K562 (cell line): ENCODE measurements around the gene SDE2. TPM values are rescaled to one million over a fixed set of nuclear protein-coding genes. Genes with fewer than 3 reads are reported as not detected.

Experiments
- CHD2 ChIP-seq: IDR thresholded peaks from 2 replicates; pipeline ENCODE4 v1.6.1; 2011; ENCODE audit warnings: low read depth, low read length
- FOXA3 ChIP-seq, 2 experiments: fragments of 450-650 bp in 1 of 2; sonication (generic) in 1 of 2; formaldehyde crosslinking; IDR thresholded peaks in 1 of 2; conservative IDR thresholded peaks in 1 of 2; 2 replicates each; pipeline versions ENCODE4 v1.4.0 to v1.8.0; 2020 to 2022; ENCODE audit warnings: mild to moderate bottlenecking in 2 of 2, missing genetic modification reagents in 1 of 2
- GTF2A2 ChIP-seq: IDR thresholded peaks from 2 replicates; pipeline ENCODE4 v1.6.1; 2016; ENCODE audit warnings: mild to moderate bottlenecking, missing genetic modification characterization, missing compliant biosample characterization
- ID3 ChIP-seq, 2 experiments: fragments of 250-450 bp in 1 of 2; fragments of 450-650 bp in 1 of 2; sonication (Bioruptor Pico) in 1 of 2; IDR thresholded peaks; 2 replicates each; pipeline versions ENCODE4 v1.6.1 to v1.8.0; 2016 to 2021; ENCODE audit warnings: mild to moderate bottlenecking in 2 of 2, moderate library complexity in 2 of 2, missing compliant biosample characterization in 1 of 2, missing genetic modification characterization in 1 of 2
- MAZ ChIP-seq, 2 experiments: fragments of 450-650 bp in 1 of 2; sonication (generic) in 1 of 2; formaldehyde crosslinking; IDR thresholded peaks in 1 of 2; conservative IDR thresholded peaks in 1 of 2; 2 replicates each; pipeline versions ENCODE4 v1.4.0 to v1.5.0; 2020; ENCODE audit warnings: mild to moderate bottlenecking in 1 of 2, missing genetic modification reagents in 1 of 2
- MEIS2 ChIP-seq: fragments of 450-650 bp; IDR thresholded peaks from 2 replicates; pipeline ENCODE4 v1.6.1; 2014; ENCODE audit warnings: mild to moderate bottlenecking; ENCODE audit not compliant: partially characterized antibody
- SRSF1 ChIP-seq: fragments of 200-400 bp; formaldehyde crosslinking; IDR thresholded peaks from 2 replicates; pipeline ENCODE4 v1.6.1; 2017; ENCODE audit warnings: mild to moderate bottlenecking, low read depth, low read length, moderate library complexity
- STAG1 ChIP-seq: sonication (generic); formaldehyde crosslinking; IDR thresholded peaks from 2 replicates; pipeline ENCODE4 v1.5.0; 2020; ENCODE audit warnings: missing genetic modification reagents, borderline replicate concordance
- TAL1 ChIP-seq: fragments of 450-650 bp; IDR thresholded peaks from 2 replicates; pipeline ENCODE4 v1.6.1; 2016; ENCODE audit warnings: mild to moderate bottlenecking
- TEAD2 ChIP-seq: fragments of 450-650 bp; IDR thresholded peaks from 2 replicates; pipeline ENCODE4 v1.6.1; 2016; ENCODE audit warnings: missing genetic modification characterization, control low read depth, missing compliant biosample characterization
- USF1 ChIP-seq: sonication (generic); formaldehyde crosslinking; IDR thresholded peaks from 2 replicates; pipeline ENCODE4 v1.9.0; 2022; ENCODE audit warnings: mild to moderate bottlenecking, missing genetic modification reagents
- ZNF197 ChIP-seq: fragments of 200-800 bp; sonication (Bioruptor generic); IDR thresholded peaks from 2 replicates; pipeline ENCODE4 v1.6.1; 2016; ENCODE audit warnings: low read depth, missing genetic modification characterization, missing compliant biosample characterization
- ZNF224 ChIP-seq: sonication (generic); formaldehyde crosslinking; IDR thresholded peaks from 2 replicates; pipeline ENCODE4 v1.8.0; 2022; ENCODE audit warnings: mild to moderate bottlenecking, missing genetic modification reagents
- ZNF311 ChIP-seq: fragments of 250-450 bp; sonication (Bioruptor Pico); IDR thresholded peaks from 2 replicates; pipeline ENCODE4 v1.4.0; 2020; ENCODE audit warnings: mild to moderate bottlenecking, moderate library complexity
- ZNF696 ChIP-seq: fragments of 250-450 bp; sonication (Bioruptor Pico); conservative IDR thresholded peaks from 2 replicates; pipeline ENCODE4 v1.4.0; 2020; ENCODE audit warnings: mild to moderate bottlenecking, moderate library complexity
- polyA plus RNA-seq, 8 experiments: library from polyadenylated mRNA; depleted of rRNA in 4 of 8; stranded (reverse) in 5 of 8; unstranded in 3 of 8; fragments of >200 nt; fragmentation: Nextera tagmentation in 2 of 8; fragmentation: Illumina TruSeq in 1 of 8; extraction: Ambion mirVana in 2 of 8; extraction: Trizol in 1 of 8; gene quantifications; 2 replicates each; pipeline versions ENCODE4 v1.2.1 to v1.2.3, GENCODE V29; 2011 to 2014; ENCODE audit warnings: inconsistent platforms in 1 of 8, missing spikeins in 1 of 8
- total RNA-seq, 7 experiments: library from RNA; depleted of rRNA in 6 of 7; stranded (reverse); fragments of >200 nt in 6 of 7; fragmentation: Illumina TruSeq in 2 of 7; extraction: Trizol in 2 of 7; gene quantifications; 2 replicates each; pipeline versions ENCODE4 v1.2.1 to v1.2.3, GENCODE V29; 2011 to 2021; ENCODE audit warnings: low replicate concordance in 1 of 7
- TF ChIP-seq, protein P1 (sequence below): fragments of 450-650 bp; conservative IDR thresholded peaks from 2 replicates; pipeline ENCODE4 v1.6.1; 2016; ENCODE audit warnings: missing genetic modification characterization, low read depth, mild to moderate bottlenecking, missing compliant biosample characterization, moderate library complexity
- TF ChIP-seq, protein P2 (sequence below), 2 experiments: fragments of 450-650 bp; IDR thresholded peaks; 2 replicates each; pipeline ENCODE4 v1.6.1; 2018; ENCODE audit warnings: mild to moderate bottlenecking in 2 of 2, low read depth in 1 of 2; ENCODE audit not compliant: partially characterized antibody in 2 of 2

Gene SDE2
- total and polyA plus RNA-seq, 9 of the 15 experiments (the other 6 are each of a cell fraction or from before 2014, with no cell fraction given), result 14.3 to 62.3 (median 46.0) TPM

GRCh38 chr1:226001963-226002666 lies 3.0 kb upstream of the SDE2 start (continued):
- TF ChIP-seq ZNF311 (CRISPR knock-in tag) (0 out of 2 replicates have a peak, but pooled peaks have one; percentile 40), ZNF696 (CRISPR knock-in tag) (no peak), USF1 (peak; percentile 73; the same call in 1 of the 2 replicates), CHD2 (no peak), ID3 (CRISPR knock-in tag; IDR thresholded peaks at IDR 0.05) (no peak), ID3 (tag; IDR thresholded peaks at IDR 0.05) (0 out of 2 replicates have a peak, but pooled peaks have one; percentile 57), FOXA3 (CRISPR knock-in tag; conservative IDR thresholded peaks at IDR 0.05 in 1 of 2, IDR thresholded peaks at IDR 0.05 in 1 of 2) (peak in 1 of 2 experiments; percentile 60; a peak in 1 of 4 replicates), MAZ (CRISPR knock-in tag; conservative IDR thresholded peaks at IDR 0.05 in 1 of 2, IDR thresholded peaks at IDR 0.05 in 1 of 2) (peak in 1 of 2 experiments; percentile 70), TAL1 (no peak; the same call in 1 of the 2 replicates), ZNF224 (CRISPR knock-in tag) (peak; percentile 75; the same call in 1 of the 2 replicates), SRSF1 (no peak), STAG1 (CRISPR knock-in tag) (no peak), GTF2A2 (tag) (no peak), TEAD2 (tag) (0 out of 2 replicates have a peak, but pooled peaks have one; percentile 40), ZNF197 (CRISPR knock-in tag) (no peak), MEIS2 (peak; percentile 39)
- TF ChIP-seq, protein P1, sequence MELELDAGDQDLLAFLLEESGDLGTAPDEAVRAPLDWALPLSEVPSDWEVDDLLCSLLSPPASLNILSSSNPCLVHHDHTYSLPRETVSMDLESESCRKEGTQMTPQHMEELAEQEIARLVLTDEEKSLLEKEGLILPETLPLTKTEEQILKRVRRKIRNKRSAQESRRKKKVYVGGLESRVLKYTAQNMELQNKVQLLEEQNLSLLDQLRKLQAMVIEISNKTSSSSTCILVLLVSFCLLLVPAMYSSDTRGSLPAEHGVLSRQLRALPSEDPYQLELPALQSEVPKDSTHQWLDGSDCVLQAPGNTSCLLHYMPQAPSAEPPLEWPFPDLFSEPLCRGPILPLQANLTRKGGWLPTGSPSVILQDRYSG, result peak; percentile 37; the same call in 1 of the 2 replicates
- TF ChIP-seq, protein P2, sequence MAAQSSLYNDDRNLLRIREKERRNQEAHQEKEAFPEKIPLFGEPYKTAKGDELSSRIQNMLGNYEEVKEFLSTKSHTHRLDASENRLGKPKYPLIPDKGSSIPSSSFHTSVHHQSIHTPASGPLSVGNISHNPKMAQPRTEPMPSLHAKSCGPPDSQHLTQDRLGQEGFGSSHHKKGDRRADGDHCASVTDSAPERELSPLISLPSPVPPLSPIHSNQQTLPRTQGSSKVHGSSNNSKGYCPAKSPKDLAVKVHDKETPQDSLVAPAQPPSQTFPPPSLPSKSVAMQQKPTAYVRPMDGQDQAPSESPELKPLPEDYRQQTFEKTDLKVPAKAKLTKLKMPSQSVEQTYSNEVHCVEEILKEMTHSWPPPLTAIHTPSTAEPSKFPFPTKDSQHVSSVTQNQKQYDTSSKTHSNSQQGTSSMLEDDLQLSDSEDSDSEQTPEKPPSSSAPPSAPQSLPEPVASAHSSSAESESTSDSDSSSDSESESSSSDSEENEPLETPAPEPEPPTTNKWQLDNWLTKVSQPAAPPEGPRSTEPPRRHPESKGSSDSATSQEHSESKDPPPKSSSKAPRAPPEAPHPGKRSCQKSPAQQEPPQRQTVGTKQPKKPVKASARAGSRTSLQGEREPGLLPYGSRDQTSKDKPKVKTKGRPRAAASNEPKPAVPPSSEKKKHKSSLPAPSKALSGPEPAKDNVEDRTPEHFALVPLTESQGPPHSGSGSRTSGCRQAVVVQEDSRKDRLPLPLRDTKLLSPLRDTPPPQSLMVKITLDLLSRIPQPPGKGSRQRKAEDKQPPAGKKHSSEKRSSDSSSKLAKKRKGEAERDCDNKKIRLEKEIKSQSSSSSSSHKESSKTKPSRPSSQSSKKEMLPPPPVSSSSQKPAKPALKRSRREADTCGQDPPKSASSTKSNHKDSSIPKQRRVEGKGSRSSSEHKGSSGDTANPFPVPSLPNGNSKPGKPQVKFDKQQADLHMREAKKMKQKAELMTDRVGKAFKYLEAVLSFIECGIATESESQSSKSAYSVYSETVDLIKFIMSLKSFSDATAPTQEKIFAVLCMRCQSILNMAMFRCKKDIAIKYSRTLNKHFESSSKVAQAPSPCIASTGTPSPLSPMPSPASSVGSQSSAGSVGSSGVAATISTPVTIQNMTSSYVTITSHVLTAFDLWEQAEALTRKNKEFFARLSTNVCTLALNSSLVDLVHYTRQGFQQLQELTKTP (IDR thresholded peaks at IDR 0.05; ENCODE audit: low read depth in 1 of 2, partially characterized antibody in 2 of 2), result peak in 1 of 2 experiments; percentile 16
